Epithelial cell of proximal tubule (primary cell): ENCODE results near the gene STAT5A. TPM values are rescaled to one million over a fixed set of nuclear protein-coding genes. Genes with fewer than 3 reads are reported as not detected.

ENCODE experiments used
- DNase-seq: peaks from one replicate; pipeline ENCODE4 v3.0.0-alpha.2; 2011; ENCODE audit warnings: low read depth
- H3K4me3 ChIP-seq: 2 replicates; pipeline ENCODE4 v1.5.1; 2011; ENCODE audit warnings: low read depth, mild to moderate bottlenecking, low read length
- total RNA-seq: library from RNA; depleted of rRNA; stranded (reverse); fragments of >200 nt; gene quantifications from 2 replicates; pipeline ENCODE4 v1.2.3, GENCODE V29; 2015
- TF ChIP-seq, protein P1 (sequence below): conservative IDR thresholded peaks from 2 replicates; pipeline ENCODE4 v1.5.1; 2012; ENCODE audit warnings: low read depth, mild to moderate bottlenecking, low read length

STAT5A gene
- total RNA-seq, 1 donor from 2014 or later: 11.3 TPM

DNA sequence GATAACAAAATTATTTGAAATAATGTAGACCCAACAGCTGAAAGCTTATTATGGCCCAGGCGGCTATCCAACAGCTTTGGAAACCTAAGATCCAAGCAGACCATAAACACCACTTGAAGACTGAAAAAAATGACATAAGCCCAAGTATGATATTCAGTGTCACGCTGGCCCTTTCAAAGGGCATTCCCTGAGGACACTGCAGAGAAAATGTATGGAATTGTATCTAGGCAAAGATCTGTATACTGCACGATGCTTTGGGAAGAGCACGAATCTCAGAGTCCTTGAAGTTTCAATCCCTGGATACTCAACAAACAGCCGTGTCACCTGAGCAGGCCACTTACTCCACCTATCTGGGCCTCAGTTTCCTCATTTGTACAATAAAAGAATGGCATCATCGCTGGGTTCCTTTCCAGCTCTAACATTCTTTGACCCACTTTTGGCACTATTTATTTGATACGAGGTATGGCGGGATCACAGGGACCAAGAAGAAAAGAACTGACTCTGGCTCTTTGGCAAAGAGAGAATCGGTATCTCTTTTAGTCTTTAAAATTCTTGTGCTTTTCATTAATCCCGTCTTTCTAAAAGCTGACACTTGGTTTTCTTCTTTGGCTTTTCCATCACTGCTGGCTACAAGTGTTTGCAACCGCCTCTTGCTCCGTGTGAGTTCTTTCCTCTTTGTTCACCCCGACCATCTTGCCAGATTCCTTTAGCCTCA lies 13.3 kb upstream of the STAT5A start:
- H3K4me3 ChIP-seq: peak overlapping the region; percentile 75
- DNase-seq: no peak
- TF ChIP-seq, protein P1, sequence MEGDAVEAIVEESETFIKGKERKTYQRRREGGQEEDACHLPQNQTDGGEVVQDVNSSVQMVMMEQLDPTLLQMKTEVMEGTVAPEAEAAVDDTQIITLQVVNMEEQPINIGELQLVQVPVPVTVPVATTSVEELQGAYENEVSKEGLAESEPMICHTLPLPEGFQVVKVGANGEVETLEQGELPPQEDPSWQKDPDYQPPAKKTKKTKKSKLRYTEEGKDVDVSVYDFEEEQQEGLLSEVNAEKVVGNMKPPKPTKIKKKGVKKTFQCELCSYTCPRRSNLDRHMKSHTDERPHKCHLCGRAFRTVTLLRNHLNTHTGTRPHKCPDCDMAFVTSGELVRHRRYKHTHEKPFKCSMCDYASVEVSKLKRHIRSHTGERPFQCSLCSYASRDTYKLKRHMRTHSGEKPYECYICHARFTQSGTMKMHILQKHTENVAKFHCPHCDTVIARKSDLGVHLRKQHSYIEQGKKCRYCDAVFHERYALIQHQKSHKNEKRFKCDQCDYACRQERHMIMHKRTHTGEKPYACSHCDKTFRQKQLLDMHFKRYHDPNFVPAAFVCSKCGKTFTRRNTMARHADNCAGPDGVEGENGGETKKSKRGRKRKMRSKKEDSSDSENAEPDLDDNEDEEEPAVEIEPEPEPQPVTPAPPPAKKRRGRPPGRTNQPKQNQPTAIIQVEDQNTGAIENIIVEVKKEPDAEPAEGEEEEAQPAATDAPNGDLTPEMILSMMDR: no peak

DNA sequence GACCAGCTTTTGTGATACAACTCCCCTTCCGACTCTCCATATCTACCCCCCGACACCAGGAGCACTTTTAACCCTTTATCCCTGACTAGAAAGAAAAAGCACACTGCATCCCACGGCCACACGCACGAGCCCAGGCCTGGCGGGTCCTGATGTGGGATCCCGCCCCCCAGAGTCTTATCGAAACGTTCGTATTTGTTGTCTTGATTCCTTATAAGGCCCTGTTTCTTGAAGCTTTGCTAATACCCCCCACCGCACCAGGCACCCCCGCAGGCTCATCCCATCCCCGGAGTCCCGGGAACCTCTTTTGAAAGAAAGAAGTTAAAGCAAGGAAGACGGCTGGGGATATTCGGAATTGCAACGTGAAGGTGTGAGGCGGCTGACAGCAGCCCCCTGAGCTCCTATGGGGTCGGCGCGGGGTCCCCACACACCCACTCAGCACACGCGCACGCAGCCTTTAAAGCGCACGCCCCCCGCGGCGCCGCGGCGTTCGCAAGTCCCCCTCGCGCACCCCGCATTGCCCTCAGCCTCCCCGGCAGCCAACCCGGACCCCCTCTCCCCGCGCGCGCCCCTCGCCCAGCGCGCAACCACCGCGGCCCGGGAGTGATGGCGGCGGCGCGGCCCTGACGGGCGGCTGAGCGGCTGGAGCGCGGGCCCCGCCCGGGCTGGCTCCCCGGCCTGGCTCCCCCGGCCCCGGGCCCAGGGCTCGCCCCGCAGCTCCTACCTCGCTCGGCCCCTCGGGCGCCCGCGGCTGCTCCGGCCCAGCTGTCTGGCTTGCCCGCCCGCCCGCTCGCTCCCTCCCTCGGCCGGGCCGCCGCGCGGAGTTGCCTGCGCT lies 12.6 kb upstream of the STAT5A start:
- TF ChIP-seq, protein P1: no peak
- no peak for DNase-seq
- peak overlapping the region; percentile 75 for H3K4me3 ChIP-seq

DNA sequence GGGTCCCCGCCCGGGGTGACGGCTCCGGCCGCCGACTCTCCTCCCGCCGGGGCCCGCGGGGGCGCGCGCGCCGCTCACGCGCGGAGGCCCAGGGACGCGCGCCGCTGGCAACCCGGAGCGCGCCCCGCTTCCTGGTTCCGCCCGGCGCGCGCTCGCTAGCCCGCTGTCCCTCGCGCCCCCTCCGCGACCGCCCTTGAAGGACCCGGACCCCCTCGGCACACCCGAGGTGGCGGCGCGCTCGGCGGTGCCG lies 12.0 kb upstream of the STAT5A start, which contains the start of gene STAT5B:
Gene STAT5B, minus strand, starts transcription at position 33 of the 250 bp plus-strand sequence. CDS start 44,264 bp downstream, outside the sequence.
- peak within 1 kb of the TSS; percentile 75 for H3K4me3 ChIP-seq
- DNase-seq: no peak
- TF ChIP-seq, protein P1: no peak

DNA sequence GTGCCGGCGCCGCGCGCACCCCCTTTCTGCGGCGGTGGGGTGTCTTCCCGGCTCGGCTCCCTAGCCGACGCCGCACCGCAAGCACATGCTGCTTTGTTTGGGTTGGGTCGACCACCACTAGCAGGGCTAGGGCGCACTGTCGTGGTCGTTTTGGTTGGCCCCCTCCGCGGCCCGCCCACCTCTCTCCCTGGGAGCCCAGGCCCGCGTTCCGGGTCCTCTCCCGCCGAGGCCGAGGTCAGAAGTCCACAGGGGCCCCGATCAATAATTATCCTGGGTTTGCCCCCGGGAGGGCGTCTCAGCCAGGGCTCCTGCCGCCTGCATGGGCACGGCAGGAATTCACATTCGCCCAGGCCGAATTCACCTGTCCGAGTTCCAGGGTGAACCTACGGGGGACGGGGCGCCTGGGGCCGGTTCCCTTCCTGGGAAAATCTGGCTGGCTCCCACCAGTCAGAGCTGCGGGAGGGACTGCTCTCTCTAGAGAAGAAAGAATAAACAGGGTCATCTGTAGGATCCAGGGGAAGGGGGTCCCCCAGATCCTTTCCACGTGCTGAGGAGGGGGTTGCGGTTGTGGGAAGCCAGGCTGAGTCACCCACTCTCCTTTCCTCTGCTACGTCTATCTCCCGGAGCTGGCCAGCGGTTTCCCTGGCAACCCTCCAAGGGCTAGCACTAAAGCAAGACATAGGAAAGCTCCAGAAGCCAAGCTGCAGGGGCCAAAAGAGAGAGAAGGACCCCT lies 11.5 kb upstream of the STAT5A start:
- peak overlapping the region; percentile 66 for H3K4me3 ChIP-seq
- TF ChIP-seq, protein P1: no peak
- no peak for DNase-seq

DNA sequence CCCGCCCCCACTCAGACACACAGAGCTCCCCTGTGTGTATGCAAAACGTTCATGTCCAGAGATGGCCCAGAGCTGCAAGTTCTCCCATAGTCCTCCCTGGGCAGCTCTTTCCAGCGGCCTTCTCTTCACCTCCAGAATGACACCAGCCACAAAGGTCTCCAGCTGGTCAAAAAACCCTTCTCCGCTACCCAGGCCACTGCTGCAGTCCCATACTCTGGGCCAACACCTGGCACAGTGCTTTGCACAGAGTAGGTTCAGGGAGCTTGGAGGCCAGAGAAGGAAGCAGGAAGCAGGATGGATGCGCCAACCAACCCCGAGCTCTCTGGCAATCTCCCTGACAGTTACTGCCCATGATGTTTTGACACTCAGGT lies 11.0 kb upstream of the STAT5A start:
- H3K4me3 ChIP-seq: no peak overlapping the region
- TF ChIP-seq, protein P1: no peak
- no peak for DNase-seq

DNA sequence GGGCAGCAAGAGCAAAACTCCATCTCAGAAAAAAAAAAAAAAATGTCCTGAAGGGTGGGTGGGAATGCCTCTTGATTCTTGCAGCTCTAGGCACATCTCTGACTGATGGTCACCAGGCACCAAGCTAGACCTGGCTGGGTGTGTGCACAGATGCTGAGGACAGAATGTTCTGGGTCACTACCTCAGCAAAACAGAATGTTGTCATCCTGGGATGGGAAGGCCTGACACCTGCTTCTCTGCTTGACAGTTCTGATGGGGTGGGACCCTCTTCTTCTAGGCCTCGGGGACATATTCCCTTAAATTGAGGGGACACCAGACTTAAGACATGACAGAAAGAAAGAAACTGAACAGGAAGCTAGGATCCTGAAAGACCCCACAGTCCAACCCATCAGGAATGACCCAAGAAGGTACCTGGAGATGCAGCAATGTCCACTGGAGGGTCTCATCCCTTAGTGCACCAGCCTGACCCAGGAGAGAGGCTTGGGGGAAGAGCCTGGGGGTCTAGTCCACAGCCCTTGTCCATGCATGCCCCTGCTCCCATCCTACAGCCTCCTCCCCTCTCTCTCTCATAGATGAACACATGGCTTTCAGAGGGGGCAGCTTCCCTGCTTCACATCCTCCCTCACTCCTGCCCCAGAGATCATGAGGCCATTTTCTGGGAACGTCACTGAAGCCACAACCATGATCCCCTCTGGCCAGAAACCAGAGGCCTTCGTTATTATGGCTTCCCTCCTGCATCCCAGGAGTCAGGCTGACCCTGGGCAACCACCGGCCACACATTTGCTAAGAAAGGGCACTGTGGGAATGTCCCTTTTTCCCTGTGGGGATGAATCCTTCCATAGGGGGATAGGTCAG lies 8.3 kb upstream of the STAT5A start:
- no peak overlapping the region for H3K4me3 ChIP-seq
- TF ChIP-seq, protein P1: no peak
- no peak for DNase-seq
